ENCODE results near the gene LGALS14.
"Not testable (repeated sequence)": the region's sequence is repeated elsewhere in the genome, so short reads cannot be mapped to it uniquely, and the experiment has no call there.

The LGALS14 gene, protein sequence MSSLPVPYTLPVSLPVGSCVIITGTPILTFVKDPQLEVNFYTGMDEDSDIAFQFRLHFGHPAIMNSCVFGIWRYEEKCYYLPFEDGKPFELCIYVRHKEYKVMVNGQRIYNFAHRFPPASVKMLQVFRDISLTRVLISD

DNA sequence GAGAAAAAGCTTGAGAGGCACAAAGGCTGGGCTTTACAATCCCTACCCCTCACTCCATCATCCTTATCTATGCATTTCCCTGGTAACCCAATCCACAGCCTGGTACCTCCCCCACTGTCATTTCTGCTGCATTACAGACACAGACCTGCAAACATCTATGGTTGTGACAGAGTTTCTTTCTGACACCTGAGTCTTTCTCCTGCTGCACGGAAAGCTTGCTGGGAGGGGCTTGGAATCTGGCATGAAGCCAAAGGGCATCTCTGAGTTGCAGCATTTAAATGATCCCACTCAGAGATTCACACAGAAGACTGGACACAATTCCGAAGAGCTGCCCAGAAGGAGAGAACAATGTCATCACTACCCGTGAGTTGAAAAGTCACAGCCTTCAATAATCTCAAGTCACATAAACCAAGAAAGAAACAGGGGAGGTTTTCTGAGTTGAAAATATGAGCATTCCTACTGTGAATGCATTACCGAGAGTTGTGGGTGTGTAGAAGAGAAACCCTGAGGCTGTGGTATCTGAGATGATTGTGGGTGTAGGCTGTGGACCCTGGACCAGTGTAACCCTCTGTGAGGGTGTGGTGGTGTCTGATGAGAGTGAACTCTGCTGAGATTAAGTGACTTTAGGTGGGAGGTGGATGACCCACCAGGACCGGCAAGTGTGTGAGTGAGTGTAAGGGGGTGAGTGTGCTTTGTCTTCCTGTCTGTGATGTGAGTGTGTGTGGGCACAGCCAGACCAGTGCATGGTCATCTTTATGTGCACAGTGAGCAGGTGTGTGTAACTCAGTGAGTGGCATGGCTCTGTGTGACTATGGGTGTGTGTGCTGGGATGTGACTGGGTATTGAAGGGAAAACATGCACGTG, at the start of gene LGALS14:
LGALS14 (plus strand) TSS at position 301 of the 864 bp plus-strand sequence; CDS start at position 349, 48 bp downstream.
- DNase-seq (ENCODE audit: low spot score) = no peak

DNA sequence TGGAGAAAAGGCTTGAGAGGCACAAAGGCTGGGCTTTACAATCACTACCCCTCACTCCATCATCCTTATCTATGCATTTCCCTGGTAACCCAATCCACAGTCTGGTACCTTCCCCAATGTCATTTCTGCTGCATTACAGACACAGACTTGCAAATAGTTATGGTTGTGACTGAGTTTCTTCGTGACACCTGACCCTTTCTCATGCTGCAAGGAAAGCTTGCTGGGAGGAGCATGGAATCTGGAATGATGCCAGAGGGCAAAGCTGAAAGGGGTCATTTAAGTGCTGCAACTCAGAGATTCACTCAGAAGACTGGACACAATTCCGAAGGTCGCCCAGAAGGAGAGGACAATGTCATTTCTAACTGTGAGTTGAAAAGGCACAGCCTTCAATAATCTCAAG, 48.7 kb upstream of the LGALS14 start, which contains the start of gene LGALS16:
LGALS16 (plus strand) TSS at position 301 of the 400 bp plus-strand sequence; CDS start at position 350, 49 bp downstream.
- no peak for DNase-seq (ENCODE audit: low spot score)

DNA sequence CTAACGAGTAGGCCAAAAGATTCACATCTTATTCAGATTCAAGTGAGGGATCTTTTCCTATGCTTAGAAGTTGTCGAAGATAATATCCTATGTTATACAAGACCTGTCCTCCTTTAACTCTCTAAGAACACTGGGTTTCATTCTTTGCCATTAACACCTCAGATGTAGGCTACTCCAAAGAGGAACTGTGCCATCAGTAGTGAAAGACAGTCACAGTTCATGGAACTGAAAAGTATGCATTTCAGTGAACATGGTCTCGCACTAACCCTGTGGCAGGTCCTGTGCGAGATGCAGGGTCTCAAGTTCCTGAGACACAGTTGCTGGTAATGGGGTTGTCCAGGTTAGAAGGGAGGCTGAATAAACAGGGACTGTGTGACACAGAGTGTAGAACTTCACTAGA, 44.5 kb upstream of the LGALS14 start:
- DNase-seq (ENCODE audit: low spot score) = no peak

DNA sequence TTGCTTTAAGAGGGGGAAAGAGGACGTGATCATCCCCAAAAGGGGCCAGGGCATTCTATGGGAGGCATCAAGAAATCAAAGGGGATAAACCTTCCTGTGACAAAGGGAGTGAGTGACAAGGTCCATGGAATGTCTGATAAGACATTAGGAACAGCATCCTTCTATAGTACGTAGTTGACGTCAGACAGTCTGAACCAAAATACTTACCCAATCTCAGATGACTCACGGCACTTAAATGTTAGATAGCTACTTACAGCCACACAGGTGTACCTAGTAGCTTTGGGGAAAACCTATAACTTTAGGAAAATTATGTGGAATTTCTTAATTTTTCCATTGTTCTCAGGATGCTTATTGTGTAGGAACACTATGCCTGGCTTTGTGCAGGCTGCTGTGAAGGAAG, 43.6 kb upstream of the LGALS14 start:
- no peak for DNase-seq (ENCODE audit: low spot score)

DNA sequence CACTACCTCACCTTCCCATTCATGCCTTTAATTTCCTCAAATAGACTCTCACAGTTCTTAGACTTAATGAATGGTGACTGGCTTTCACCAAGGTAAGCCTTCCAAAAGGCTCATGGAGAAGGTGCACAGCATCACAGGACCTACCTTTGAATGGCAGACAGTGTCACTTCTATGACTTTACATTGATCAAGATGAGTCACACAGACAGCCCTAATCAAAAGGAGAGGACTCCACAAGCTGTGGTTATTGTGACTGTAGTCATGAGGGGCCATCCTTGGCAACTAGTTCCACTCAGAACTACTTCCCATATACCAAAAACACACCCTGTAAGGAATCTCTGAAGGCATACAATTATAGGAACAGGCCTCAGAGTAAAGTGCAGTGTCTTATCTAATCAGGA, 42.7 kb upstream of the LGALS14 start:
- DNase-seq (ENCODE audit: low spot score) = no peak

DNA sequence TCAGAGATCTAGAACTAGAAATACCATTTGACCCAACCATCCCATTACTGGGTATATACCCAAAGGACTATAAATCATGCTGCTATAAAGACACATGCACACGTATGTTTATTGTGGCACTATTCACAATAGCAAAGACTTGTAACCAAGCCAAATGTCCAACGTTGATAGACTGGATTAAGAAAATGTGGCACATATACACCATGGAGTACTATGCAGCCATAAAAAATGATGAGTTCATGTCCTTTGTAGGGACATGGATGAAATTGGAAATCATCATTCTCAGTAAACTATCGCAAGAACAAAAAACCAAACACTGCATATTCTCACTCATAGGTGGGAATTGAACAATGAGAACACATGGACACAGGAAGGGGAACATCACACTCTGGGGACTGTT, 34.4 kb upstream of the LGALS14 start:
- not testable (repeated sequence) for DNase-seq (ENCODE audit: low spot score)

DNA sequence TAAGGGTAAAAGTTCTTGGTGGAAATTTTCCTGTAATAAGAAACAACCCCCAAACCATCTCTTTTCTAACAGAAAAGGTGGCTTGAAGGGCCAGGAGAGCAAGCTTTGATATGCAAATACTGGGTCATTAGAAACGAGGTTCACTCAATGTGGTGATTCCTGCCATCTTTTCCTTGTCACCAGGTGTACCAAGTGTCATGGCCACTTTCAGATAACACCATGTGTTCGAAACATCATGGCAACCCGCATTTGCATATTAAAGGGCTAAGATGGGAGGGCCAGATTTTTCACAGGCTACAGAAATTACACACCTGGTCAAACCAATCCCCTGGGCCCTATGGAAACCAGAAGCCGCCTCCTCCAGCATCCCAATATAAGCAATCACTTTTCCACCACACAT, 33.3 kb upstream of the LGALS14 start:
- no peak for DNase-seq (ENCODE audit: low spot score)

DNA sequence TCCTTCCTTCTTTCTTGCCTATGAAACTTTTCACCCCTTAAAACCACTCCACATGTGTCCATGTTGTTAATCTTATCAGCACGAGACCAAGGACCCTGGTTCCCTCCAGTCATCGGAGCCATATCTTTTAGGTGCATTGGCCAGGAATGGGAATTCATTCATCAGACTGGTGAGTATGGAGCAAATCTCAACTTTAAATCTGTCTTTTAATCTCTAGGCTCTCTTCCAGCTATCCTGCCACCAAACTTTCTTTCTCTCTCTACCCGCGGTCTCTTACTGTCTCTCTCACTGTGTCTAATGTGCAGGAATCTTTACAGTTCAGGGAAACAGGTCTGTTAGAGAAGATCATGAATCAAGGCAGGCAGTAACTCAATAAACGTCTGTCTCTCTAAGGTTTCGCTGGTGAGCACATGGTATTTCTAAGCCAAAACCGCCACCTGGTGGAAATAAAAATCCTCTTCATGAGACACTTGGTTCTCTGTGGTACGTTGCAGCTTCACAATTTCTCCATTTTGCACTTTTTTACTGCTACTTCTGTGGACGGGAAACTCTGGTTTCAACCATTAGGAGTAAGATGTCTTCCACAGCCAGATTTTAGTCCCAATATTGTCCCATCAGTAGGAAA, 32.4 kb upstream of the LGALS14 start:
- no peak for DNase-seq (ENCODE audit: low spot score)

DNA sequence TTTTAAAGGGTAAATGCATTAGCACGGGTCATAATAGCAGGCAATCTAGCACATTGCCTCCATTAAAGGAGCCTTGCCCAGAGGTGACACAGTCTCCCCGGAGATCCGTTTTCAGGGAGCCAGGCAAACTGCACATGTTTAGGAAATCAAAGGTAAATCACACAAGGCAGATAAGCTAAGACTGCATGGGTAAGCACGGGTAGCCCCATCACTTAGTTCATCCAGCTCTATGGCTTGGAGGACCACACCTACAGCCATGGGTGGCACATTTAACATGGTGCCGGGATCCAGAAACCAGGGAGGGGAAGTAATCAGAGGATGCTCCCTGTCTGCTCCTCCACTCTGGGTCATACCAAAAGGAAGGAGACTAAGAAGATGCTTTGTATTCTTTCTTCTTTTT, 31.8 kb upstream of the LGALS14 start:
- no peak for DNase-seq (ENCODE audit: low spot score)

DNA sequence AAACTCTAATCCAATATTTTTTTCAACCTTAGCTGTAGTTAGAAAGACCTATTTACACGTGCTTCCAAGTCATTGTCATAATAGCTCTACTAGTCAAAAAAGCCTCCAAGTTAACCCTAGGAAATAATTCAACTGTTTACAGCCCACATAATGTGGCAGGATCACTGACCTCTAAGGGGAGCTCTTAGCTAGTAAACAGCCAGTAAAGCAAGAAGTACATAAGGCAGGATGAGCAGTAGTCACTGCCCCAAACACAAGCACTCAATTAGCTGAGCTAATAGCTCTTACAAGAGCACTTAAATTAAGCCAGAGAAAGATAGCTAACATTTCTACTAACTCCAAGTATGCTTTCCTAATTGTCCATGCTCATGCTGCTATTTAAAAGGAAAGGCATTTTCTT, 30.4 kb upstream of the LGALS14 start:
- not testable (repeated sequence) for DNase-seq (ENCODE audit: low spot score)

DNA sequence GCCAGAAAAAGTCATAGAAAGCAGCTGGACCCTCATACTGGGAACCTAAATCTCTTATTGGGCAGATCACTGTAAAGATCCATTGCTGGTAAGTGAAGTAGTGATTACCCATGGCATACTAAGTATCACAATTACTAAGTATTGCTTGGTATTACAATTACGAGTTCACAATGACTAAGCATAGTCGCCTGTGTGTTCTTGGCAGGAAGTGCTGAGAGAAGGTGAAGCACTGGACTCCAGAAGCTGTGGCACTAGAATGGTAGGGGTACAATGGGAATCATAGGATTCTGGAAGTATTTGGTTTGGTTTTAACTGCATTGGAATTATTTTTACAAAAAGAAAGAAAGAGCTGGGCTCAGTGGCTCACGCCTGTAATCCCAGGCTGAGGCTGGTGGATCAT, 28.3 kb upstream of the LGALS14 start:
- DNase-seq (ENCODE audit: low spot score) = no peak

DNA sequence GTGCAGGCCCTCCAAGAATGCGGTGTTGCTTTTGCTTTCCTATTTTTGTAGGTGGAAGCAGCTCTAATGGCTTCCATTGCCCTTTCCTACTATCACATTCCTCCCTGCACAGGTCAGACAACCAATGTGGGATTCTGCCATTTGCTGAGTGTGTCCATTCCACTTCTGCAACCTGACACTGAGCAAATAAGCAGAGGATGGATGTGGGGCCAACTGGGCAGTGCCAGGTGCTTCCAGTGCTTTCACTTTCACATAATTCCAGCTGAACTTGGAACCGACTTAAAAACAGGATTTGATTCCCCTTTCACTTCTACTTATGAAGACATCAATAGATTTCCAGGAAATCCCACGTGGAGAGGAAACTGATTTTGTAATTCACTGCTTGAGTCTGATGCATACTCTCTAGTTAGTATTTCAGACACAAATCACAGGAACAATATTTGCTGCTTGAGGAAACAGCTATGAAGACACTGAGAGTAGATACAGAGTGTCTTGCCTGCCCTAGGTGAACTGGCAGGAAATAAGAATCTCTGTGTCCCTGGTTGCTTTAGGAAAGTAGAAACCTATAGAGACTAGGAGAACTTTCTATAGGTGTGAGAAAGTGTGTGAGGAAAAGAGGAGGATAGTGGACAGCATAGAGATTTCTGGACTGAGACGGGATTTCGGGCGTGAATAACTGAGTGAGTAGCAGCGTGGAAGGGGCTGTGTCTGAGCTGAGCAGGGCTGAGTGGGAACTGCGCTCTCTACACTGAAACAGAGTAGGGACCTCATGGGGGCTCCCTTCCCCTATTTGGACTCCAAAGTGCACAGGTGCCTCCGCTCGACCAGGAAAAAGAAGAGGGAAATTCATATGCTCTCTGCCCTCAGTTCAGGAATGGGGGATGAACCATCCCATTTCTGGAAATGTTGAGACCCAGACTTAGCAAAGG, 26.1 kb upstream of the LGALS14 start:
- no peak for DNase-seq (ENCODE audit: low spot score)

DNA sequence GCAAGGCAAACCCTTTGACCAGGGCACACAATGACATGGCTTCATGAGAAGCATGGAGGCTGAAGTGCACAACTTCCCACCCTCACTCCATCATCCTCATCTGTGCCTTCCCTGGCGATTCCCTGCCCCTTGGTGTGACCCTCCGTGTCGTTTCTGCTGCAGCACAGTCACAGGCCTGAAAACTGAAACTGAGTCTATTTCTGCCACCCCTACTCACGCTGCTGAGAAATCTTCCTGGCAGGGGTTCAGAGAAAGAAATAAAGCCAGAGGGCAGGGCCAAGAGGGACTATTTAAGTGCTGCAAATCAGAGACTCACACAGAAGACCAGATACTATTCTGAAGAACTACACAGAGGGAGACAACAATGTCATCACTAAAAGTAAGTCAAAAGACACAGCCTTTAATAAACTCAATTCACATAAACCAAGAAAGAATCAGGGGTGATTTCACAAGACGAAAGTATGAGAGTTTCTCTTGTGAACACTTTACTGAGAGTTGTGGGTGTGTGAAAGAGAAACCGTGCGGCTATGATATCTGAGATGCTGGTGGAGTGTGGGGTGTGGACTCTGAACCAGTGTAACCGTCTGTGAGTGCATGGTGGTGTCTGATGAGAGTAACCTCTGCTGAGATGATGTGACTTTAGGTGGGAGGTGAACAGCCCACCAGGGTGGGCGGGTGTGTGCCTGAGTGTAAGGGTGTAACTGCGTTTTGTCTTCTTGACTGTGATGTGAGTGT, 25.1 kb upstream of the LGALS14 start:
- DNase-seq (ENCODE audit: low spot score) = no peak

DNA sequence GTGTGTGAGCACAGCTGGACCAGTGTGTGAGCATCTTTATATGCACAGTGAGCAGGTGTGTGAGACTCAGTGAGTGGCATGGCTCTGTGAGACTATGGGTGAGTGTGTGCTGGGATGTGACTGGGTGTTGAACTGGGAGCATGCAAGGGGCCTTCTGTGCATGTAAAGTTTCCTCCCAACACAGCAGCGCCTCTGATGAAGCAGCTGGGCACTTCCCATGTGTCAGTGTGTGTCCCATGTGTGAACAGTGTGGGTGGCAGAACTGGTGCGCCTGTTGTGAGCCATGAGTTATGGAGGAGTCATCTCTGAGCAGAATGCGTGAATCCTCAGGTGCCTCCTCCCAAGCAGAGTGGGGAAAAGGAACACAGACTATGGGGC, 24.5 kb upstream of the LGALS14 start:
- no peak for DNase-seq (ENCODE audit: low spot score)

DNA sequence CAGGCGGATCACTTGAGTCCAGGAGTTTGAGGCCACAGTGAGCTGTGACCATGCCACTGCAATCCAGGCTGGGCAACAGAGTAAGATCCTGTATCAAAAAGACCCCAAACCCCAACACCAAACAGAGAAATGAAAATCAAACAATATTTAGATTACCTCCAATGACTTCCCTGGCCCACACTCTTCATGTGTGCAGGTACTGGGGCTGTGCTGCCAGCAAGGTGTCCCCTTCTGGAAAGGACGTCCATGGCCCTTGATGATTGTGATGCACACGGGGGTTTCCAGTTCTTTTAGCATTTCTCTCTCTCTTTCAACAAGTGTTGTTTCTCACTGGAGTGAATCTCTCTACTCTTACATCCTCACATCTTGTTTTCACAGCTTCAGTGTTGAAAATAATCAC, 23.7 kb upstream of the LGALS14 start:
- no peak for DNase-seq (ENCODE audit: low spot score)

DNA sequence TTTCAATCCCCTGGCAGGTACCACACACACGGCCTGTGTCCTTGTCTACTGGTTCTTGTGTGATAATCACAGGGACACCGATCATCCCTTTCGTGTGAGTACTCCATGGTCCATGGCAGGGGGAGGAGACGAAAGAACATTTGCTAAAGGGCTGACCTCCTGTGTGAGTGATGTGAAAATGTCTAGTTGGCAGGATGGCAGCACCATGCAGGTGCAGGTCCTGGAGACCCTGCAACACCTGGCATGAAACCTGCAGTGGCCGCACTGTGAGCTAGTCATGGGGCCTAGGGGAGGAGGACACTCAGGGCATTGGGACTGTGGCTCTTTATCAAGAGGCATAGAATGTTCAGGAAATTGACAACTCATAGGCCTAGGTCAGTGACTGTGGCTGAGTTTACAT, 22.9 kb upstream of the LGALS14 start:
- no peak for DNase-seq (ENCODE audit: low spot score)

DNA sequence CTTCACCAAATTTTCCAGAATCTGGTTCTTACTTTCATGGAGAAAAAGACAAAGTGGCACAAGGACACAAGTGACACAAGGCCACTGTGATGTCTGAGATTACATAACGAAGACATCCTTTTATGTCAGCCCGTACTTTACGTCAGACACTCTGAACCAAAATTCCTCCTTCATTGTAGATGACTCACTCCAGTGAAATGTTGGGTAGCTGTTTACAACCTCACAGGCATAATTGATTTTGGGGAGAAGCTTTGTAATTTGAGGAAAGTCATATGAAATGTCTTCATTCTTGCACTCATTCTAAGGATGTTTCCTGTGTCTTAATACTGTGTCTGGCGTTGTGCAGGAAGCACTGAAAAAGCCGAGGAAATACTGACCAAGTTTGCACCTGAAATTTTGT, 20.0 kb upstream of the LGALS14 start:
- no peak for DNase-seq (ENCODE audit: low spot score)

DNA sequence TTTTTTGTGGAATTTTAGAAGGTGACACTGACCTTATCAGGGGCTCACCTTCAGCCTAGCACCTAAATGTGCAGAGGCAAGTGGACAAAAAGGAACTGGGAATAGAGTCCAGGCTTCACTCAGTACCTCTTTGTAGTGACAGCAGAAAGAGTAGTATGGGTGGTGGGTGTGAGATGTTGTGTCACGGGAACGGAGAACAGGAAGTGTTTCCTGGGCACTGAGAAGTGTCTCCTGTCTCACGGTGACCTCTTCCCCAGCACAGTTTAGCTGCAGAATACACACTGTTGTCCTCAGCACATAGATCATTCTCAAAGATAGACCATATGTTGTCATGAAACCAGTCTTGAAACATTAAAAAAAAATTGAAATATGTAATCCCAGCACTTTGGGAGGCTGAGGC, 17.5 kb upstream of the LGALS14 start:
- DNase-seq (ENCODE audit: low spot score) = no peak

DNA sequence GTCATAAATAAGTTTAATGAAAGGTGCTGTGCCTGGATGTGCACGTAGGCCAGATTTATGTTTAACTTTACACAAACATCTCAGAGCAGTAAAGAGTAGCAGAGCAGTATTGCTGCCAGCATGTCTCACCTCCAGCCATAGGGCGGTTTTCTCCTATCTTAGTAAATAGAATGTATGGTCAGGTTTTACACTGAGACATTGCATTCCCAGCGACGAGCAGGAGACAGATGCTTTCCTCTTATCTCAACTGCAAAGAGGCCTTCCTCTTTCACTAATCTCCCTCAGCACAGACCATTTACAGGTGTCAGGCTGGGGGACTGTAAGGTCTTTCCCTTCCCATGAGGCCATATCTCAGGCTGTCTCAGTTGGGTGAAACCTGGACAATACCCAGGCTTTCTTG, 15.6 kb upstream of the LGALS14 start:
- not testable (repeated sequence) for DNase-seq (ENCODE audit: low spot score)

DNA sequence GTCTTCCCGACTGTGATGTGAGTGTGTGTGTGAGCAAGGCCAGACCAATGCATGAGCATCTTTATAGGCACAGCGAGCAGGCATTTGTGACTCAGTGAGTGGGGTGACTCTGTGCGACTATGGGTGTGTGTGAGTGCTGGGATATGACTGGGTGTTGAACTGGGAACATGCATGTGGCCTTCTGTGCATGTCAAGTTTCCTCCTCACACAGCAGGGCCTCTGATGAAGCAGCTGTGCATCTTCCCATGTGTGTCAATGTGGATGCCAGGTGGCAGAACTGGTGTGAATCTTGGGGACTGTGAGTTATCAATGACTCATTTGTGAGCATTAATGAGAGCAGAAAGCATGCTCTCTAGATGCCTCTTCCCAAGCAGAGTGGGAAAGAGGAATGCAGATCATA, 12.1 kb upstream of the LGALS14 start:
- DNase-seq (ENCODE audit: low spot score) = no peak

DNA sequence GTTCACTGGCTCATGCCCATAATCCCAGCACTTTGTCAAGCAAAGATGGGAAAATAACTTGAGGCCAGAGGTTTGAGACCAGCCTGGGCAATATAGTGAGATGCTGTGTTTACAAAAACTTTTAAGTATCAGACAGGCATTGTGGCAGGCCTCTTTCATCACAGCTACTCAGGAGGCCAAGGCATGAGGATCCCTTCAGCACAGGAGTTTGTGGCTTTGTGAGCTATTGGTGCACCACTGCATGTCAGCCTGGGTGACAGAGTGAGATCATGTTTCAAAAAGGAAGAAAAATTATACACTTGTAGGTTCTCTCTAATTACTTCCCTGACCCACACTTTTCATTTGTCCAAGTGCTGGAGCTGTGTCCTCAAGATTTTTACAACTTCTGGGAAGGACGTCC, 11.5 kb upstream of the LGALS14 start:
- no peak for DNase-seq (ENCODE audit: low spot score)

All from left forelimb (tissue), 1 donor.